ENCODE results near the gene ATF6. TPM values are rescaled to one million over a fixed set of nuclear protein-coding genes. Genes with fewer than 3 reads are reported as not detected.

The ATF6 gene
- total RNA-seq, 1 experiment from 2014 or later: 56.3 TPM

DNA sequence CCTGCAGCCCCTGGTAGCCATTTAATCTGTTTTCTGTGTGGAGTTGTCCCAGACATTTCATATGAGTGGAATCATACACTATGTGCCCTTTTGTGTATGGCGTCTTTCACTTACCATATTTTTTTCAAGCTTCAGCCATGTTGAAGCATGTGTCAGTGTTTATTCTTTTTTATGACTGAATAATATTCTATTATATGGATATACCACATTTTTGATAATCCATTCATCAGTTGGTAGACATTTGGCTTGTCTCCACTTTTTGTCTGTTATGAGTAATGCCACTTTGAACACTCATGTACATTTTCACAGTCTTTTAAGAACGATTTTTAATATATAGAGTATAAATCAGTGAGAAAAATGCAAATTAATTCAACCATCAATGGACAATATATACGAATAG lies 44.7 kb downstream of the ATF6 start:
- ChIA-PET POLR2A (no interaction called here), CTCF (interaction anchor here (0.9 kb wide), 1 partner anchor 18 kb away, joined by 3 read pairs; no protein-coding TSS in a partner anchor)
- TF ChIP-seq CTCF (IDR thresholded peaks at IDR 0.05; ENCODE audit: unreplicated experiment): no peak
- Mint-ChIP-seq H3K27me3 (ENCODE audit: insufficient read depth, unreplicated experiment) (no peaks in the 10 kb centered on the region), H3K4me3 (ENCODE audit: unreplicated experiment) (no peak overlapping the region), H3K9me3 (ENCODE audit: unreplicated experiment) (peaks cover 15% of the 10 kb centered on the region), H3K36me3 (ENCODE audit: insufficient read depth, unreplicated experiment) (peaks cover 75% of the 10 kb centered on the region), H3K27ac (ENCODE audit: low read depth, unreplicated experiment) (no peak overlapping the region), H3K4me1 (ENCODE audit: insufficient read depth, unreplicated experiment) (no peaks in the 10 kb centered on the region)
- intact Hi-C loops (cut with micrococcal nuclease): no loop called here
- no TSS peak for BruUV-seq (replicated peaks)
- DNase-seq (ENCODE audit: unreplicated experiment): no peak

DNA sequence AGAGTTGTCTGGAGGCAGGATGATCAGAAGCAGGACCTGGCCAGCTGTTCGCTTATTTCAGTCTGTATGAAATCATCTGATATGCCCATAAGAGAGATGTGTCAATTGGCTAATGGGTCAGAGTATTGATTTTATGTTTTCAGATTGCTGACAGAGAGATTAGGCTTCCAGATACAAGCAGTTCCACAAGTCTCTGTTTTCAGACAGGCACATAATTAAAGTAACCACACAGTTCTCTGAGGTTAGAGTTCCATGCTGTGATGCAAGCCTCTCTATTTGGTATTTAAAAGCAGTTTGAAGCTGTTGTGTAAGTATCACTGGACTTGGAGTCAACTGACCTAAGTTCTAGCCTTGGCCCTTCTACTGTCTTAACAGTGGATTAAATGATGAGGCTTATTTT lies 50.1 kb downstream of the ATF6 start:
- H3K4me3 Mint-ChIP-seq (ENCODE audit: unreplicated experiment): no peak overlapping the region
- no peak for TF ChIP-seq CTCF (IDR thresholded peaks at IDR 0.05; ENCODE audit: unreplicated experiment)
- no peak for DNase-seq (ENCODE audit: unreplicated experiment)
- POLR2A ChIA-PET: interaction anchor here (1.5 kb wide), 1 partner anchor 20 kb away, joined by 5 read pairs; no protein-coding TSS in a partner anchor
- no peaks in the 10 kb centered on the region for H3K27me3 Mint-ChIP-seq (ENCODE audit: insufficient read depth, unreplicated experiment)
- no peak overlapping the region for H3K27ac Mint-ChIP-seq (ENCODE audit: low read depth, unreplicated experiment)
- CTCF ChIA-PET: interaction anchor here (0.5 to 1.4 kb wide), 3 partner anchors 49 to 574 kb away, joined by 3 to 5 read pairs (median 3); no protein-coding TSS in a partner anchor
- H3K4me1 Mint-ChIP-seq (ENCODE audit: insufficient read depth, unreplicated experiment): no peaks in the 10 kb centered on the region
- no TSS peak for BruUV-seq (replicated peaks)
- H3K36me3 Mint-ChIP-seq (ENCODE audit: insufficient read depth, unreplicated experiment): peaks cover 55% of the 10 kb centered on the region
- no peaks in the 10 kb centered on the region for H3K9me3 Mint-ChIP-seq (ENCODE audit: unreplicated experiment)
- intact Hi-C loops (cut with micrococcal nuclease): no loop called here

DNA sequence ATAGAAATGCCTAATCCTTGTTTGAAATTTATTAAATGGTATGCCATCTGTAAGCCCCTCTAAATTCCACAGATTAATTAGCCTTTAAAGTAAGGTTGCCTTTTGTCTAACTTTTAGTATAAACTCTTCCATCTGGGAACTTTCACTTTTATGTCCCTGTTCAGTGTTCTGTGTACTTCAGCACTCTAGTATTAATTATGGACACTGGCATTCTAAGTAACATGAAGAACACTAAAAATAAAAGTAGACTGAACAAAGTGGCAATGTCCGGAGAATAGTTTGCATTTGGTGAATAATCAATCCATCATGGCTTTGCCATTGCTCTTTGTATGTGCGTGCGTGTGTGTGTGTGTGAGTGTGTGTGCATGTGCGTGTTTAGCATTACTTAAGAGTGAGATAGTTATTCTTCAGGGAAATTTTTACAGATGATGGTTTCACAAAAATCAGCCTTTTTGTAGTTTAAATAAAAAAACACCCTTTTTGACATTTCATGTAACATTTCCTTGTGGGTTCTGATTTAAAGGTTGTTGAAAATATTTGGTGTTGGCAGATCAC lies 51.1 kb downstream of the ATF6 start:
- Mint-ChIP-seq H3K9me3 (ENCODE audit: unreplicated experiment) (no peaks in the 10 kb centered on the region), H3K4me1 (ENCODE audit: insufficient read depth, unreplicated experiment) (no peaks in the 10 kb centered on the region), H3K27me3 (ENCODE audit: insufficient read depth, unreplicated experiment) (no peaks in the 10 kb centered on the region), H3K36me3 (ENCODE audit: insufficient read depth, unreplicated experiment) (peaks cover 63% of the 10 kb centered on the region), H3K27ac (ENCODE audit: low read depth, unreplicated experiment) (no peak overlapping the region), H3K4me3 (ENCODE audit: unreplicated experiment) (no peak overlapping the region)
- no peak for DNase-seq (ENCODE audit: unreplicated experiment)
- intact Hi-C loops (cut with micrococcal nuclease): no loop called here
- ChIA-PET POLR2A (no interaction called here), CTCF (no interaction called here)
- TF ChIP-seq CTCF (IDR thresholded peaks at IDR 0.05; ENCODE audit: unreplicated experiment): no peak
- no TSS peak for BruUV-seq (replicated peaks)

DNA sequence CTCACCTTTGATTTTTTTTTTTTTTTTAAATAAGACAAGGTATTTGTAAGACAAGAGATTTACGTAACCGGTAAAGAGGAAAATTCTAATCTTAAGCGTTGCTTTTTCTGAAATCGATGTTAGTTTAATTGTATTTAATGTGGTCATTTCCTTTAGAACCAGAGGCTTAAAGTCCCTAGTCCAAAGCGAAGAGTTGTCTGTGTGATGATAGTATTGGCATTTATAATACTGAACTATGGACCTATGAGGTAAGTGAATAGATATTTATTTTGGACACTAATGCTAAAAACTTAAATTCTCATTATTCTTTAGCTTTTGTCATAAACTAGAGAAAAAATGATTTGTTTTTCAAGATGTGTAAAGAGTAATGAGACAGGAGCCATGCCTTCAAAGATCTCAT lies 54.8 kb downstream of the ATF6 start:
- BruUV-seq (replicated peaks): no TSS peak
- Mint-ChIP-seq H3K4me1 (ENCODE audit: insufficient read depth, unreplicated experiment) (no peaks in the 10 kb centered on the region), H3K36me3 (ENCODE audit: insufficient read depth, unreplicated experiment) (peaks cover 52% of the 10 kb centered on the region), H3K4me3 (ENCODE audit: unreplicated experiment) (no peak overlapping the region), H3K9me3 (ENCODE audit: unreplicated experiment) (no peaks in the 10 kb centered on the region), H3K27me3 (ENCODE audit: insufficient read depth, unreplicated experiment) (no peaks in the 10 kb centered on the region), H3K27ac (ENCODE audit: low read depth, unreplicated experiment) (no peak overlapping the region)
- intact Hi-C loops (cut with micrococcal nuclease): no loop called here
- ChIA-PET CTCF (interaction anchor here (0.7 to 2.0 kb wide), 5 partner anchors 28 to 781 kb away, joined by 3 to 8 read pairs (median 4); no protein-coding TSS in a partner anchor), POLR2A (no interaction called here)
- DNase-seq (ENCODE audit: unreplicated experiment): no peak
- TF ChIP-seq CTCF (IDR thresholded peaks at IDR 0.05; ENCODE audit: unreplicated experiment): no peak
